Natural killer cell (primary cell): ENCODE measurements around the gene SPEF2. TPM values are rescaled to one million over a fixed set of nuclear protein-coding genes. Genes with fewer than 3 reads are reported as not detected.

ENCODE experiments used
- ATAC-seq, 3 donors: fragments of 150-1000 bp in 2 of 3; fragments of 200-7000 bp in 1 of 3; cut with Tn5 transposase; 1 replicate in 1 of 3; 2 replicates in 2 of 3; pipeline ENCODE4 v1.10.0; 2021; ENCODE audit warnings: mild to moderate bottlenecking in 2 of 3, moderate library complexity in 2 of 3
- DNase-seq, 2 donors: peaks; one replicate each; pipeline versions ENCODE4 v3.0.0 to v3.0.0-alpha.2; 2013 to 2021; ENCODE audit warnings: mixed read lengths in 1 of 2
- H3K27ac ChIP-seq: one replicate; pipeline ENCODE4 v1.5.1; 2013; ENCODE audit warnings: mild to moderate bottlenecking, low read length
- H3K27me3 ChIP-seq: one replicate; pipeline ENCODE4 v1.6.1; 2013; ENCODE audit warnings: low read length; ENCODE audit not compliant: control insufficient read depth, insufficient read depth
- H3K36me3 ChIP-seq: one replicate; pipeline ENCODE4 v1.6.1; 2013; ENCODE audit warnings: low read length; ENCODE audit not compliant: control insufficient read depth, insufficient read depth
- H3K4me1 ChIP-seq: one replicate; pipeline ENCODE4 v1.6.1; 2013; ENCODE audit warnings: low read length; ENCODE audit not compliant: control insufficient read depth, insufficient read depth
- H3K4me3 ChIP-seq: one replicate; pipeline ENCODE4 v1.5.1; 2013; ENCODE audit warnings: low read length
- H3K9me3 ChIP-seq: one replicate; pipeline ENCODE4 v1.6.1; 2013; ENCODE audit warnings: low read length; ENCODE audit not compliant: control insufficient read depth, insufficient read depth
- H3K27ac Mint-ChIP-seq, 2 donors: one replicate each; pipeline ENCODE4 v1.8.0; 2022; ENCODE audit warnings: mild to moderate bottlenecking in 2 of 2, mixed read lengths in 2 of 2, moderate library complexity in 1 of 2
- H3K27me3 Mint-ChIP-seq, 2 donors: one replicate each; pipeline ENCODE4 v1.8.0; 2022; ENCODE audit warnings: low read depth in 2 of 2, mixed read lengths in 2 of 2
- H3K36me3 Mint-ChIP-seq: one replicate; pipeline ENCODE4 v1.8.0; 2022; ENCODE audit warnings: mixed read lengths
- H3K4me1 Mint-ChIP-seq, 2 donors: one replicate each; pipeline ENCODE4 v1.8.0; 2022; ENCODE audit warnings: mixed read lengths in 2 of 2
- H3K4me3 Mint-ChIP-seq: one replicate; pipeline ENCODE4 v1.8.0; 2022; ENCODE audit warnings: mild to moderate bottlenecking, moderate library complexity, mixed read lengths
- H3K9me3 Mint-ChIP-seq, 2 donors: one replicate each; pipeline ENCODE4 v1.8.0; 2022; ENCODE audit warnings: mixed read lengths in 2 of 2
- CTCF ChIP-seq: fragments of 200-600 bp; IDR thresholded peaks from one replicate; pipeline ENCODE4 v1.8.0; 2022; ENCODE audit warnings: antibody characterized with exemption
- WGBS: methylation state at CpG from one replicate; pipeline ENCODE4 v1.1.7; 2013; ENCODE audit warnings: missing lambda C conversion rate; ENCODE audit not compliant: insufficient coverage; 5-methylcytosine and 5-hydroxymethylcytosine counted together
- intact Hi-C: fragments of 100-400 bp; cut with micrococcal nuclease; formaldehyde crosslinking; loops from one replicate; pipeline ENCODE4 v1.14.2; 2022
- total RNA-seq, 4 donors: library from RNA; stranded (reverse); fragments of 120-200 nt in 1 of 4; gene quantifications; one replicate each; pipeline versions ENCODE4 v1.2.3 to v1.2.4, GENCODE V29; 2013 to 2022

Gene SPEF2
- total RNA-seq, 3 donors from 2014 or later (not counting 1 experiment from before 2014, with no cell fraction given) = 6.2 to 13.1 (median 8.5) TPM

DNA sequence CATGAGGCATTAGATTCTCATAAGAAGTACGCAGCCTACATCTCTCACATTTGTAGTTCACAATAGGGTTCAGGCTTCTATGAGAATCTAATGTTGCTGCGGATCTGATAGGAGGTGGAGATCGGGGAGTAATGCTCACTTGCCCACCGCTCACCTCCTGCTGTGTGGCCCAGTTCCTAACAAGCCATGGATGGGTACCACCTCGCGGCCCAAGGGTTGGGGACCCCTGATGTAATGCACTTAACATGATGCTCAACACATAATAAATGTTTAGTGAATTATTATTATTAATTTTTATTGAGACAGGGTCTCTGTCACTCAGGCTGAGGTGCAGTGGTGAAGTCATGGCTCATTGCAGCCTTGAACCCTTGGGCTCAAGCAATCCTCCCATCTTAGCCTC lies 134.3 kb downstream of the SPEF2 start:
- H3K36me3 ChIP-seq = no peaks in the 10 kb centered on the region
- no peak overlapping the region for H3K27ac ChIP-seq
- peaks cover 5 to 8% of the 10 kb centered on the region in 2 donors for H3K9me3 Mint-ChIP-seq
- no peaks in the 10 kb centered on the region for H3K4me1 Mint-ChIP-seq
- H3K9me3 ChIP-seq = no peaks in the 10 kb centered on the region
- no peaks in the 10 kb centered on the region for H3K4me1 ChIP-seq
- no peak overlapping the region for H3K4me3 ChIP-seq
- H3K27me3 ChIP-seq = no peaks in the 10 kb centered on the region
- intact Hi-C loops = no loop called here
- TF ChIP-seq CTCF = no peak
- peaks cover 5% of the 10 kb centered on the region for H3K36me3 Mint-ChIP-seq
- ATAC-seq (no peak), DNase-seq (no peak)
- 92% methylated on average over 4 of the region's 6 CpGs for WGBS
- no peak overlapping the region for H3K27ac Mint-ChIP-seq
- no peak overlapping the region for H3K4me3 Mint-ChIP-seq
- peaks cover 0 to 7% of the 10 kb centered on the region in 2 donors for H3K27me3 Mint-ChIP-seq

GRCh38 chr5:35753500-35753899 lies 135.8 kb downstream of the SPEF2 start:
- Mint-ChIP-seq H3K4me3 (no peak overlapping the region), H3K27me3 (no peaks in the 10 kb centered on the region), H3K27ac (no peak overlapping the region), H3K36me3 (no peaks in the 10 kb centered on the region), H3K9me3 (peaks cover 0 to 1% of the 10 kb centered on the region in 2 donors), H3K4me1 (peaks cover 0 to 5% of the 10 kb centered on the region in 2 donors)
- no peaks in the 10 kb centered on the region for H3K27me3 ChIP-seq
- 98% methylated on average over 5 of the region's 5 CpGs for WGBS
- ATAC-seq (no peak), DNase-seq (no peak)
- no peaks in the 10 kb centered on the region for H3K36me3 ChIP-seq
- H3K4me1 ChIP-seq = no peaks in the 10 kb centered on the region
- H3K4me3 ChIP-seq = no peak overlapping the region
- no peak overlapping the region for H3K27ac ChIP-seq
- no peaks in the 10 kb centered on the region for H3K9me3 ChIP-seq
- intact Hi-C loops = no loop called here
- TF ChIP-seq CTCF = no peak

GRCh38 chr5:35754481-35754880 lies 136.8 kb downstream of the SPEF2 start:
- no peak for ATAC-seq
- Mint-ChIP-seq H3K4me1 (peaks cover 0 to 5% of the 10 kb centered on the region in 2 donors), H3K4me3 (no peak overlapping the region), H3K27me3 (no peaks in the 10 kb centered on the region), H3K27ac (no peak overlapping the region), H3K36me3 (no peaks in the 10 kb centered on the region), H3K9me3 (no peaks in the 10 kb centered on the region)
- DNase-seq = no peak
- no peak overlapping the region for H3K4me3 ChIP-seq
- H3K27ac ChIP-seq = no peak overlapping the region
- no peaks in the 10 kb centered on the region for H3K36me3 ChIP-seq
- WGBS = 78% methylated on average over 1 of the region's 1 CpG
- TF ChIP-seq CTCF = no peak
- no peaks in the 10 kb centered on the region for H3K9me3 ChIP-seq
- H3K27me3 ChIP-seq = no peaks in the 10 kb centered on the region
- intact Hi-C loops = no loop called here
- no peaks in the 10 kb centered on the region for H3K4me1 ChIP-seq

GRCh38 chr5:35755966-35756365 lies 138.3 kb downstream of the SPEF2 start:
- no peaks in the 10 kb centered on the region for H3K36me3 Mint-ChIP-seq
- intact Hi-C loops = no loop called here

More at GRCh38 chr5:35755966-35756365, 138.3 kb downstream of the SPEF2 start:
- H3K36me3 ChIP-seq = no peaks in the 10 kb centered on the region
- DNase-seq = no peak
- no peak overlapping the region for H3K27ac ChIP-seq
- H3K4me1 ChIP-seq = no peaks in the 10 kb centered on the region
- H3K27me3 ChIP-seq = no peaks in the 10 kb centered on the region
- no peak for TF ChIP-seq CTCF
- Mint-ChIP-seq H3K4me3 (no peak overlapping the region), H3K27ac (no peak overlapping the region), H3K4me1 (peaks cover 0 to 5% of the 10 kb centered on the region in 2 donors), H3K27me3 (no peaks in the 10 kb centered on the region), H3K9me3 (no peaks in the 10 kb centered on the region)
- 93% methylated on average over 4 of the region's 5 CpGs for WGBS
- no peak overlapping the region for H3K4me3 ChIP-seq
- no peaks in the 10 kb centered on the region for H3K9me3 ChIP-seq
- ATAC-seq = no peak
